ENCODE data around the gene TMEM151B.

TMEM151B gene

GRCh38 chr6:44289726-44290260 is 19.5 kb downstream of the TMEM151B start:
- DNase-seq (ENCODE audit: low spot score), result no peak
- in situ Hi-C loops (cut with MboI; ENCODE audit: low sequenced_read_pairs, unreplicated experiment), result no loop called here
- no peak for TF ChIP-seq CTCF (IDR thresholded peaks at IDR 0.05; ENCODE audit: borderline replicate concordance, control extremely low read depth, extremely low read depth, insufficient read depth, missing control alignments)

- in situ Hi-C loops (cut with MboI; ENCODE audit: low sequenced_read_pairs, unreplicated experiment), result no loop called here
- no peak for DNase-seq (ENCODE audit: low spot score)
- TF ChIP-seq CTCF (IDR thresholded peaks at IDR 0.05; ENCODE audit: borderline replicate concordance, control extremely low read depth, extremely low read depth, insufficient read depth, missing control alignments), result no peak
Measured at GRCh38 chr6:44291841-44292240, 21.6 kb downstream of the TMEM151B start.

GRCh38 chr6:44292661-44293365 is 22.6 kb downstream of the TMEM151B start:
- DNase-seq (ENCODE audit: low spot score), result no peak
- in situ Hi-C loops (cut with MboI; ENCODE audit: low sequenced_read_pairs, unreplicated experiment), result no loop called here
- no peak for TF ChIP-seq CTCF (IDR thresholded peaks at IDR 0.05; ENCODE audit: borderline replicate concordance, control extremely low read depth, extremely low read depth, insufficient read depth, missing control alignments)

GRCh38 chr6:44294832-44295791 is 24.9 kb downstream of the TMEM151B start:
- no peak for TF ChIP-seq CTCF (IDR thresholded peaks at IDR 0.05; ENCODE audit: borderline replicate concordance, control extremely low read depth, extremely low read depth, insufficient read depth, missing control alignments)
- DNase-seq (ENCODE audit: low spot score), result no peak
- in situ Hi-C loops (cut with MboI; ENCODE audit: low sequenced_read_pairs, unreplicated experiment), result no loop called here

GRCh38 chr6:44297063-44298038 is 27.1 kb downstream of the TMEM151B start:
- DNase-seq (ENCODE audit: low spot score), result peak; percentile 71
- in situ Hi-C loops (cut with MboI; ENCODE audit: low sequenced_read_pairs, unreplicated experiment), result no loop called here

More at GRCh38 chr6:44297063-44298038, 27.1 kb downstream of the TMEM151B start:
- TF ChIP-seq CTCF (IDR thresholded peaks at IDR 0.05; ENCODE audit: borderline replicate concordance, control extremely low read depth, extremely low read depth, insufficient read depth, missing control alignments), result no peak

Measured in GM13976 (cell line).